HepG2 (cell line): ENCODE results near the gene SOX4. TPM values are rescaled to one million over a fixed set of nuclear protein-coding genes. Genes with fewer than 3 reads are reported as not detected.
A peak's percentile ranks its signal among the peaks of the same experiment; 100 is the strongest.

Experiments
- ELK4 ChIP-seq: sonication (generic); formaldehyde crosslinking; IDR thresholded peaks from 2 replicates; pipeline ENCODE4 v1.9.0; 2021; ENCODE audit warnings: missing genetic modification reagents, borderline replicate concordance
- EZH2 ChIP-seq: conservative IDR thresholded peaks from 2 replicates; pipeline ENCODE4 v1.6.1; 2012; ENCODE audit warnings: mild to moderate bottlenecking, low read depth, low read length, moderate library complexity
- GATA4 ChIP-seq: sonication (generic); IDR thresholded peaks from 2 replicates; pipeline ENCODE4 v1.6.1; 2016; ENCODE audit warnings: antibody characterized with exemption, low read depth, borderline replicate concordance
- GATAD1 ChIP-seq: IDR thresholded peaks from 2 replicates; pipeline ENCODE4 v1.6.1; 2016; ENCODE audit warnings: missing genetic modification reagents, missing compliant biosample characterization
- IKZF5 ChIP-seq: IDR thresholded peaks from 2 replicates; pipeline ENCODE4 v1.6.1; 2018; ENCODE audit warnings: missing genetic modification reagents, mild to moderate bottlenecking, missing compliant biosample characterization
- KDM6A ChIP-seq: IDR thresholded peaks from 2 replicates; pipeline ENCODE4 v1.6.1; 2016; ENCODE audit warnings: low read depth
- NFYB ChIP-seq: sonication (generic); formaldehyde crosslinking; IDR thresholded peaks from 2 replicates; pipeline ENCODE4 v1.4.0; 2020; ENCODE audit warnings: missing genetic modification reagents
- PRDM4 ChIP-seq: sonication (generic); formaldehyde crosslinking; IDR thresholded peaks from 2 replicates; pipeline ENCODE4 v1.9.0; 2021; ENCODE audit warnings: missing genetic modification reagents, borderline replicate concordance
- RFX1 ChIP-seq: fragments of 450-650 bp; IDR thresholded peaks from 2 replicates; pipeline ENCODE4 v1.6.1; 2017
- RFX3 ChIP-seq: IDR thresholded peaks from 2 replicates; pipeline ENCODE4 v1.6.1; 2016; ENCODE audit warnings: missing biosample characterization, missing genetic modification reagents
- SNAPC4 ChIP-seq: sonication (generic); formaldehyde crosslinking; IDR thresholded peaks from 2 replicates; pipeline ENCODE4 v1.4.0; 2020; ENCODE audit warnings: mild to moderate bottlenecking, missing genetic modification reagents
- SNAPC5 ChIP-seq: sonication (generic); formaldehyde crosslinking; IDR thresholded peaks from 2 replicates; pipeline ENCODE4 v1.8.1; 2023; ENCODE audit warnings: mild to moderate bottlenecking, missing genetic modification reagents, borderline replicate concordance
- TOE1 ChIP-seq: sonication (generic); formaldehyde crosslinking; IDR thresholded peaks from 2 replicates; pipeline ENCODE4 v1.4.0; 2020; ENCODE audit warnings: mild to moderate bottlenecking, missing genetic modification reagents
- ZNF138 ChIP-seq: sonication (generic); formaldehyde crosslinking; IDR thresholded peaks from 2 replicates; pipeline ENCODE4 v1.5.0; 2020; ENCODE audit warnings: mild to moderate bottlenecking, low read depth, missing genetic modification reagents
- ZNF205 ChIP-seq: IDR thresholded peaks from 2 replicates; pipeline ENCODE4 v1.6.1; 2018; ENCODE audit warnings: missing biosample characterization, missing genetic modification reagents
- ZSCAN5A ChIP-seq: sonication (generic); formaldehyde crosslinking; IDR thresholded peaks from 2 replicates; pipeline ENCODE4 v1.8.0; 2022; ENCODE audit warnings: mild to moderate bottlenecking, missing genetic modification reagents, borderline replicate concordance
- polyA plus RNA-seq, 8 experiments: library from polyadenylated mRNA; depleted of rRNA in 3 of 8; stranded (reverse) in 7 of 8; unstranded in 1 of 8; fragments of >200 nt; fragmentation: Illumina TruSeq in 4 of 8; extraction: Trizol in 4 of 8; gene quantifications; 2 replicates each; pipeline versions ENCODE4 v1.2.1 to v1.2.3, GENCODE V29; 2011 to 2016; ENCODE audit warnings: low read depth in 4 of 8, missing spikeins in 1 of 8, mixed read lengths in 1 of 8; ENCODE audit not compliant: insufficient read depth in 1 of 8
- total RNA-seq, 5 experiments: library from RNA; depleted of rRNA; stranded (reverse); fragments of >200 nt; fragmentation: Illumina TruSeq; extraction: Trizol; gene quantifications; 2 replicates each; pipeline ENCODE4 v1.2.3, GENCODE V29; 2016; ENCODE audit warnings: low read depth in 1 of 5

SOX4 gene
- total and polyA plus RNA-seq, 2 of the 13 experiments (the other 11 are each of a cell fraction or from before 2014, with no cell fraction given) = 2.6 to 3.4 TPM

GRCh38 chr6:21589352-21590345 lies 3.9 kb upstream of the SOX4 start (continued):
- TF ChIP-seq SNAPC4 (no peak), NFYB (0 out of 2 replicates have a peak, but pooled peaks have one; percentile 25), KDM6A (CRISPR knock-in tag) (no peak), IKZF5 (CRISPR knock-in tag) (peak; percentile 31; the same call in 1 of the 2 replicates), EZH2 (no peak), RFX3 (no peak), TOE1 (CRISPR knock-in tag) (no peak), SNAPC5 (CRISPR knock-in tag) (0 out of 2 replicates have a peak, but pooled peaks have one; percentile 18), ZSCAN5A (CRISPR knock-in tag) (0 out of 2 replicates have a peak, but pooled peaks have one; percentile 69), ZNF205 (CRISPR knock-in tag) (peak; percentile 49; the same call in 1 of the 2 replicates), PRDM4 (CRISPR knock-in tag) (no peak), GATA4 (no peak), ZNF138 (CRISPR knock-in tag) (no peak), RFX1 (no peak), ELK4 (no peak), GATAD1 (CRISPR knock-in tag) (peak; percentile 48; the same call in 1 of the 2 replicates)
